Activated naive CD8-positive, alpha-beta T cell (primary cell): Measurements from ENCODE around the gene DNAH14.
"Not testable (repeated sequence)": the region's sequence is repeated elsewhere in the genome, so short reads cannot be mapped to it uniquely, and the experiment has no call there.

Experiments
- H3K27ac Mint-ChIP-seq: one replicate; pipeline ENCODE4 v1.8.0; 2021; ENCODE audit warnings: mixed read lengths
- H3K27me3 Mint-ChIP-seq: one replicate; pipeline ENCODE4 v1.8.0; 2021; ENCODE audit warnings: mixed read lengths
- H3K36me3 Mint-ChIP-seq: one replicate; pipeline ENCODE4 v1.8.0; 2021; ENCODE audit warnings: mixed read lengths
- H3K4me1 Mint-ChIP-seq: one replicate; pipeline ENCODE4 v1.8.0; 2021; ENCODE audit warnings: low read depth, mixed read lengths
- H3K4me3 Mint-ChIP-seq: one replicate; pipeline ENCODE4 v1.8.0; 2021; ENCODE audit warnings: mild to moderate bottlenecking, mixed read lengths
- H3K9me3 Mint-ChIP-seq: one replicate; pipeline ENCODE4 v1.8.0; 2021; ENCODE audit warnings: low read depth, mixed read lengths

Gene DNAH14

DNA sequence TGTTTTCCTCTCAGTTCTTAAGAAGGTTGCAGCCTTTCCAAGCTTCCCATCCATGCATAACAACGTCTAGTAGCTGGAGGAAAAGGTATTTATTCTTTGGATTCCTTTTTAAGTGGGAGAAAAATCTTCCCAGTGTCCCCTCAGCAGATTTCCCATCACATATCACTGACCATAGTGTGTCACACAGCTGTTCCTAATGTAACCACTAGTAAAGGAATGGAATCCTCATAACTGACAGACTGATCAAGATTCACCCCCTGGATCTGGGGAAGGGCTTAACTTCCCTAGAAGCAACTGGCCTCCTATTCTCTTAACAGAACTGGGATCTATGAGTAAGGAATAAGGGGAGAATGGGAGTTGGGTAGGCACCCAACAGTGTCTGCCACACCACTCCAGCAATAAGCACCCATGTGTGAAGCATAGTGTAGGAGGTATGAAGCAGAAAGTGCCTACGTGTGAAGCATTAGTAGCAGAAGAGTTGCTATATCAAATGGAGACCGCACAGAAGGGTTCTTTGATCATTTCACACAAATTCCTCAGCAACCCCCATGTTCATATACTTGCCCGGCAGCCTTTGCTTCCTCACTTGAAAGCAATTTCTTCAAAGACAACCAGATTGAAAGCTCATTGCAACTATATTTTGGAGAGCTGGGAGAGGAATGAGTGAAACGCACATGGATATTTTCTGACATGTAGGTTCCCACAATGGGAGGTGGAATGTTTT, 28.2 kb upstream of the DNAH14 start:
- Mint-ChIP-seq H3K4me1 (no peaks in the 10 kb centered on the region), H3K27ac (no peak overlapping the region), H3K4me3 (no peak overlapping the region), H3K27me3 (peaks cover 8% of the 10 kb centered on the region), H3K36me3 (peaks cover 3% of the 10 kb centered on the region), H3K9me3 (peaks cover 4% of the 10 kb centered on the region)

- Mint-ChIP-seq H3K27me3 (peaks cover 13% of the 10 kb centered on the region), H3K4me1 (no peaks in the 10 kb centered on the region), H3K4me3 (no peak overlapping the region), H3K27ac (no peak overlapping the region), H3K9me3 (no peaks in the 10 kb centered on the region), H3K36me3 (peaks cover 3% of the 10 kb centered on the region)
Measured at GRCh38 chr1:224903955-224904354, 25.5 kb upstream of the DNAH14 start.

- H3K36me3 Mint-ChIP-seq, result peaks cover 8% of the 10 kb centered on the region
- no peak overlapping the region for H3K27ac Mint-ChIP-seq
- H3K4me1 Mint-ChIP-seq, result no peaks in the 10 kb centered on the region
- peaks cover 16% of the 10 kb centered on the region for H3K27me3 Mint-ChIP-seq
- no peak overlapping the region for H3K4me3 Mint-ChIP-seq
- peaks cover 6% of the 10 kb centered on the region for H3K9me3 Mint-ChIP-seq
Measured at GRCh38 chr1:224906340-224906739, 23.1 kb upstream of the DNAH14 start.

- Mint-ChIP-seq H3K27ac (no peak overlapping the region), H3K36me3 (peaks cover 8% of the 10 kb centered on the region), H3K27me3 (peaks cover 12% of the 10 kb centered on the region), H3K4me3 (no peak overlapping the region), H3K4me1 (no peaks in the 10 kb centered on the region), H3K9me3 (peaks cover 16% of the 10 kb centered on the region)
Measured at GRCh38 chr1:224911217-224911616, 18.3 kb upstream of the DNAH14 start.

DNA sequence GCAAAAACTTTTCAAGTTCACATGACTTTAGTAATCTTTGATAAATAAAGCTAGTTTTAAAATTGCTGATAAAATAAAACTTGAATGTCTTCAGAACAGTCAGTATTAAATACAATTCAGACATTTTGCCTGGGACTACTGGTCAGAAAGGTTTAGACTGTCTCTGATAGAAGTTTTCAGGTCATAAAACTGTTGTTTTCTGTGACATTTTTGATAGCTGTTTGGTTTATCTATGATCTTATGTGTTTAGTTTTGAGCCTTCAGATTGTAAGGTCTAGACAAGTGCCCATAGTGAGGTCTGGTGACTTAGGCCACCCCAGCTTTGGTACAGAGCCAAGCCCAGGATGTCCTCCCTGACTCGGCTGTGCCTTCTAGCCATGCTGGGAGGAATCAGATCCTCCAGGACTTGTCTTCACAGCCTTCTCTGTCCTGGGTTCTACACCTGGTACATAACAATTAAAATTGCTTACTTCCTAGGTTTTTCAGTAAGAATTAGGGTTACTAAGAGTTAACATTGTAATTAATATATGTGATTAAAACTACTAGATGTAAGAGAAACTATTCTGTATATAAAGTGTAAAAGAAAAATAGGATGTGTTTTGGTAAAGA, 15.1 kb upstream of the DNAH14 start:
- Mint-ChIP-seq H3K9me3 (peaks cover 16% of the 10 kb centered on the region), H3K36me3 (peaks cover 8% of the 10 kb centered on the region), H3K27ac (no peak overlapping the region)

GRCh38 chr1:224919508-224919907, 10.0 kb upstream of the DNAH14 start:
- Mint-ChIP-seq H3K4me1 (no peaks in the 10 kb centered on the region), H3K36me3 (no peaks in the 10 kb centered on the region), H3K9me3 (no peaks in the 10 kb centered on the region), H3K4me3 (no peak overlapping the region), H3K27me3 (peaks cover 6% of the 10 kb centered on the region), H3K27ac (no peak overlapping the region)

More for the DNA sequence above, 15.1 kb upstream of the DNAH14 start:
- no peak overlapping the region for H3K4me3 Mint-ChIP-seq
- peaks cover 8% of the 10 kb centered on the region for H3K27me3 Mint-ChIP-seq
- no peaks in the 10 kb centered on the region for H3K4me1 Mint-ChIP-seq

GRCh38 chr1:224920930-224921329, 8.5 kb upstream of the DNAH14 start:
- H3K4me3 Mint-ChIP-seq, result no peak overlapping the region
- H3K36me3 Mint-ChIP-seq, result no peaks in the 10 kb centered on the region
- H3K27me3 Mint-ChIP-seq, result peaks cover 6% of the 10 kb centered on the region
- H3K27ac Mint-ChIP-seq, result no peak overlapping the region
- H3K4me1 Mint-ChIP-seq, result no peaks in the 10 kb centered on the region
- H3K9me3 Mint-ChIP-seq, result no peaks in the 10 kb centered on the region

GRCh38 chr1:224921354-224921753, 8.1 kb upstream of the DNAH14 start:
- Mint-ChIP-seq H3K27ac (no peak overlapping the region), H3K9me3 (no peaks in the 10 kb centered on the region), H3K36me3 (no peaks in the 10 kb centered on the region), H3K4me1 (no peaks in the 10 kb centered on the region), H3K27me3 (peaks cover 6% of the 10 kb centered on the region), H3K4me3 (no peak overlapping the region)

DNA sequence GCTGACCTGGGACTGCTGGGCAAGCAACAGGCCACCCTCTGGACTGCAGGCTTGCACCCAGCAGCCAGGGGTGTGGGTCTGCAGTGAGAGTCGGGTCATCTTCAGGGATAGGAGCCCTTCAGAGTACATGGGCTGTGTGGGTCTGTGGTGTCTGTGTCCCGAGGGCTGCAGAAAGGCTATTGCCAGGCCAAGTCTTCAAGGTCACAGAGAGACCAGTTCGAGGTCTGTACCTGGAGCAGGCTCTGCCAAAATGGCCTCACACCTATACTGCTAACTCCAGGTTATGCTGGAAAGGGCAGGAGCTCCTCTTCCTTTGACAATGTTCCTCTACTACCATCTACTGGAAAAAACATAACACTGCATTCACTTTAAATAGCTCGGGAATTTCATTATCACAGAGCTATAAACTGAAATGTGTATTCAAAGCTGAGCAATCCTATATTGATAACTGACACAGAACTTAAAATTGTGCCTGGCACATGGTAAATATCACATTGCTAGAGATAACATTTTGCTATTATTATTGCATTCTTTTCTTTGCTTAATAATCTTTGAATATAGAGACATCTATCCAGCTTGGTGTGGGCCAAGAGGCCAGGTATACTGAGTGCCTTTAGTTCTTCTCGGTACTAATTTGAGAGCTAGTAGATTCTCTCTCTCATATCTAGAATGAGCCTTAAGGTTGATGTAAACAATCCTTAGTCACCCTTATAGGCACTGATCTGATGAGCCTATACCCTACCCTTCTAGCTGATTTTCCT, 6.9 kb upstream of the DNAH14 start:
- Mint-ChIP-seq H3K36me3 (no peaks in the 10 kb centered on the region), H3K4me3 (no peak overlapping the region), H3K27ac (no peak overlapping the region), H3K4me1 (no peaks in the 10 kb centered on the region), H3K27me3 (peaks cover 9% of the 10 kb centered on the region), H3K9me3 (no peaks in the 10 kb centered on the region)

DNA sequence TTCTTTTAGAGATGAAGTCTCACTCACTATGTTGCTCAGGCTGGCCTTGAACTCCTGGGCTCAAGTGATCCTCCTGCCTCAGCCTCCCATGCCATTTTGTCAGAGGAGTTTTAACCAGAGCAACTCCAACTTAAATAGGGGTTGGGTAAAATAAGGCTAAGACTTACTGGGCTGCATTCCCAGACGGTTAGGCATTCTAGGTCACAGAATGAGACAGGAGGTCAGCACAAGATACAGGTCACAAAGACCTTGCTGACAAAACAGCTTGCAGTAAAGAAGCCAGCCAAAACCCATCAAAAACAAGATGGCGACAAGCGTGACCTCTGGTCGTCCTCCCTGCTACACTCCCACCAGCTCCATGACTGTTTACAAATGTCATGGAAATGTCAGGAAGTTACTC, 5.7 kb upstream of the DNAH14 start:
- H3K27ac Mint-ChIP-seq, result no peak overlapping the region
- no peaks in the 10 kb centered on the region for H3K36me3 Mint-ChIP-seq
- no peaks in the 10 kb centered on the region for H3K9me3 Mint-ChIP-seq

GRCh38 chr1:224927631-224928030, 1.8 kb upstream of the DNAH14 start:
- H3K9me3 Mint-ChIP-seq, H3K36me3 Mint-ChIP-seq, H3K27ac Mint-ChIP-seq, H3K4me1 Mint-ChIP-seq, H3K4me3 Mint-ChIP-seq: not testable (repeated sequence)
- H3K27me3 Mint-ChIP-seq, result peaks cover 18% of the 10 kb centered on the region

More for the DNA sequence above, 5.7 kb upstream of the DNAH14 start:
- Mint-ChIP-seq H3K4me3 (no peak overlapping the region), H3K27me3 (peaks cover 12% of the 10 kb centered on the region), H3K4me1 (no peaks in the 10 kb centered on the region)

DNA sequence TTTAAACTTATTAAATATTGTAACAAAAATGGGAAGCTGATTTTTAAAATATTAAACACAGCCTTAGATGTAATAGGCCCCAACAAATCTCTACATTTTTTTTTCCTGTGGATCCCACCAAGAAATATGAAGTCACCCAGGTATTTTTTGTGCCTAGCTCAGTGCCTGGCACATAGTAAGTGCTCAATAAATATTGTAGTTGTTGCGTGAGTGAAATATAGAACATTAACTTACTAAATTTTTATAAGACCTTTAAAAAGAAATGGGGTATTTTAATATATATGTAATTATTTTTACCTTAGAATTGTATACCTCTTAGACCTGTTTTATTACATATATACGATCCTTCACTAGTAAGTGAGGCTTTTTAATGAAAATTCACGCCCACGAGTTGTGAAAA, 569 bp upstream of the DNAH14 start:
- Mint-ChIP-seq H3K36me3 (peaks cover 19% of the 10 kb centered on the region), H3K4me3 (peak overlapping the region; percentile 68), H3K27me3 (peaks cover 28% of the 10 kb centered on the region)

DNA sequence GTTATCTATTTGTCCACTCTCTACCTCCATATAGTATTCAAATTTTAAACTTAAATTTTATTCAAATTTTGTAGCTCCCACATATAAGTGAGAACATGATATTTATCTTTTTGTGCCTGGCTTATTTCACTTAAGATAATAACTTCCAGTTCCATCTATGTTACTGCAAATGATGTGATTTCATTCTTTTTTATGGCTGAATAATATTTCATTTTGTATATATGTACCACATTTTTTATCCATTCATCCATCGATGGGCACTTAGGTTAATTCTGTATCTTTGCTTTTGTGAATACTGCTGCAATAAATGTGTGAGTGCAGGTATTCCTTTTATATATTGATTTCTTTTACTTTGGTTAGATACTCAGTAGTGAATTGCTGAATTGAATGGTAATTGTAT, 2.1 kb downstream of the DNAH14 start:
- Mint-ChIP-seq H3K4me1 (peaks cover 6% of the 10 kb centered on the region), H3K27ac (no peak overlapping the region), H3K36me3 (peaks cover 27% of the 10 kb centered on the region), H3K9me3 (peaks cover 28% of the 10 kb centered on the region), H3K4me3 (no peak overlapping the region), H3K27me3 (peaks cover 39% of the 10 kb centered on the region)

More for the DNA sequence above, 569 bp upstream of the DNAH14 start:
- H3K9me3 Mint-ChIP-seq, result peaks cover 15% of the 10 kb centered on the region
- no peak overlapping the region for H3K27ac Mint-ChIP-seq
- H3K4me1 Mint-ChIP-seq, result peaks cover 6% of the 10 kb centered on the region

- peaks cover 27% of the 10 kb centered on the region for H3K36me3 Mint-ChIP-seq
- peaks cover 28% of the 10 kb centered on the region for H3K9me3 Mint-ChIP-seq
- no peak overlapping the region for H3K27ac Mint-ChIP-seq
- no peak overlapping the region for H3K4me3 Mint-ChIP-seq
- H3K27me3 Mint-ChIP-seq, result peaks cover 36% of the 10 kb centered on the region
- H3K4me1 Mint-ChIP-seq, result peaks cover 6% of the 10 kb centered on the region
Measured at GRCh38 chr1:224932607-224933249, 3.3 kb downstream of the DNAH14 start.

- Mint-ChIP-seq H3K36me3 (peaks cover 27% of the 10 kb centered on the region), H3K4me1 (peaks cover 6% of the 10 kb centered on the region), H3K27me3 (peaks cover 35% of the 10 kb centered on the region), H3K4me3 (no peak overlapping the region), H3K27ac (no peak overlapping the region), H3K9me3 (peaks cover 28% of the 10 kb centered on the region)
Measured at GRCh38 chr1:224933584-224933983, 4.1 kb downstream of the DNAH14 start.
